HepG2 (cell line): Measurements from ENCODE around the gene PRKAR1B. TPM values are rescaled to one million over a fixed set of nuclear protein-coding genes. Genes with fewer than 3 reads are reported as not detected.

ENCODE experiments used
- ATAC-seq: fragments of 200-7000 bp; cut with Tn5 transposase; 3 replicates; pipeline ENCODE4 v1.9.1; 2020; ENCODE audit warnings: mild to moderate bottlenecking, moderate library complexity
- BruUV-seq: library from RNA; stranded (reverse); fragments of 400-500 nt; replicated peaks from 2 replicates; lab custom pipeline; 2021; lab: Mats Ljungman, UMichigan
- CTCF ChIA-PET: fragments of 300-600 bp; formaldehyde crosslinking; extraction: SDS; loops from one replicate; lab custom pipeline; 2021; ENCODE audit warnings: low total read pairs, inconsistent platforms, low intra/inter-chr PET ratio; lab: Yijun Ruan, JAX
- POLR2A ChIA-PET: fragments of 350-600 bp; sonication (Branson Sonifier 250); formaldehyde crosslinking; loops from one replicate; lab custom pipeline; 2020; ENCODE audit warnings: antibody characterized with exemption, inconsistent platforms; lab: Yijun Ruan, JAX
- DNase-seq: peaks from one replicate; pipeline ENCODE4 v3.0.0-alpha.2; 2015; ENCODE audit warnings: low spot score
- FAIRE-seq: peaks from 3 replicates; lab custom pipeline; 2011; peaks lifted over from hg19 to GRCh38; lab: Jason Lieb, UNC
- H2AFZ ChIP-seq: one replicate; pipeline ENCODE4 v1.6.1; 2011; ENCODE audit warnings: low read length, inconsistent platforms
- H3K27ac ChIP-seq: fragments of 300-600 bp; 3 replicates; pipeline ENCODE4 v1.8.0; 2011; ENCODE audit warnings: mixed run types, mild to moderate bottlenecking, mixed read lengths, low read length, inconsistent platforms; ENCODE audit not compliant: insufficient read depth; ENCODE audit errors: extremely low read length
- H3K27me3 ChIP-seq, 2 experiments: fragments of 200-600 bp in 1 of 2; 2 replicates in 1 of 2; 3 replicates in 1 of 2; pipeline versions ENCODE4 v1.6.0 to v1.8.0; 2011; ENCODE audit warnings: low read length in 2 of 2, mild to moderate bottlenecking in 2 of 2, moderate library complexity in 2 of 2, inconsistent platforms in 1 of 2; ENCODE audit not compliant: insufficient read depth in 2 of 2, control insufficient read depth in 1 of 2
- H3K36me3 ChIP-seq, 2 experiments: fragments of 200-600 bp in 1 of 2; replicated peaks in 1 of 2; 2 replicates in 1 of 2; 3 replicates in 1 of 2; pipeline versions ENCODE4 v1.5.1 to v1.8.0; 2011; ENCODE audit warnings: low read length in 2 of 2, inconsistent platforms in 1 of 2; ENCODE audit not compliant: insufficient read depth in 2 of 2, control insufficient read depth in 1 of 2
- H3K4me1 ChIP-seq: 2 replicates; pipeline ENCODE4 v1.5.1; 2012; ENCODE audit warnings: low read length, inconsistent platforms; ENCODE audit not compliant: insufficient read depth
- H3K4me2 ChIP-seq: 2 replicates; pipeline ENCODE4 v1.6.0; 2011; ENCODE audit warnings: low read depth, low read length, inconsistent platforms
- H3K4me3 ChIP-seq, 3 experiments: fragments of 200-600 bp in 1 of 3; sonication (generic), shearing (Covaris generic) in 1 of 3; replicated peaks in 1 of 3; 2 replicates each; pipeline ENCODE4 v1.5.1; 2011 to 2016; ENCODE audit warnings: low read length in 3 of 3, inconsistent platforms in 2 of 3, low read depth in 2 of 3, mild to moderate bottlenecking in 2 of 3, control low read depth in 1 of 3, mixed read lengths in 1 of 3; ENCODE audit not compliant: insufficient read depth in 1 of 3
- H3K79me2 ChIP-seq: one replicate; pipeline ENCODE4 v1.6.1; 2011; ENCODE audit warnings: low read length, inconsistent platforms; ENCODE audit not compliant: insufficient read depth
- H3K9ac ChIP-seq: 2 replicates; pipeline ENCODE4 v1.6.0; 2011; ENCODE audit warnings: mild to moderate bottlenecking, low read depth, low read length, inconsistent platforms; ENCODE audit not compliant: insufficient read depth
- H3K9me3 ChIP-seq: 2 replicates; pipeline ENCODE4 v1.5.1; 2012; ENCODE audit warnings: mild to moderate bottlenecking, low read length
- H4K20me1 ChIP-seq: 2 replicates; pipeline ENCODE4 v1.6.0; 2011; ENCODE audit warnings: inconsistent platforms, mild to moderate bottlenecking, low read length, moderate library complexity; ENCODE audit not compliant: insufficient read depth
- GPBP1L1 ChIP-seq: sonication (generic); formaldehyde crosslinking; IDR thresholded peaks from 2 replicates; pipeline ENCODE4 v1.5.0; 2020; ENCODE audit warnings: mild to moderate bottlenecking, missing genetic modification reagents
- HCFC1 ChIP-seq: fragments of 150-350 bp; IDR thresholded peaks from 2 replicates; pipeline ENCODE4 v1.6.1; 2014; ENCODE audit warnings: low read depth, low read length
- IKZF5 ChIP-seq: IDR thresholded peaks from 2 replicates; pipeline ENCODE4 v1.6.1; 2018; ENCODE audit warnings: missing genetic modification reagents, mild to moderate bottlenecking, missing compliant biosample characterization
- ISL2 ChIP-seq: sonication (generic); formaldehyde crosslinking; IDR thresholded peaks from 2 replicates; pipeline ENCODE4 v1.5.0; 2020; ENCODE audit warnings: missing genetic modification reagents
- NR2F6 ChIP-seq, 2 experiments: IDR thresholded peaks; 2 replicates each; pipeline ENCODE4 v1.6.1; 2016; ENCODE audit warnings: antibody characterized with exemption in 1 of 2, mild to moderate bottlenecking in 1 of 2
- PPARG ChIP-seq: conservative IDR thresholded peaks from 2 replicates; pipeline ENCODE4 v1.6.1; 2016; ENCODE audit warnings: missing biosample characterization, missing genetic modification reagents
- RFX5 ChIP-seq: IDR thresholded peaks from 2 replicates; pipeline ENCODE4 v1.6.1; 2011; ENCODE audit warnings: low read depth, low read length, improper control_type of control experiment
- ZBTB4 ChIP-seq: sonication (generic); formaldehyde crosslinking; IDR thresholded peaks from 2 replicates; pipeline ENCODE4 v1.4.0; 2020; ENCODE audit warnings: missing genetic modification reagents, mild to moderate bottlenecking, borderline replicate concordance
- ZNF501 ChIP-seq: sonication (generic); formaldehyde crosslinking; IDR thresholded peaks from 2 replicates; pipeline ENCODE4 v1.5.1; 2020; ENCODE audit warnings: mild to moderate bottlenecking, moderate library complexity, missing genetic modification reagents
- ZNF547 ChIP-seq: sonication (generic); formaldehyde crosslinking; IDR thresholded peaks from 2 replicates; pipeline ENCODE4 v1.5.1; 2020; ENCODE audit warnings: mild to moderate bottlenecking, missing genetic modification reagents
- ZNF615 ChIP-seq: sonication (generic); formaldehyde crosslinking; IDR thresholded peaks from 2 replicates; pipeline ENCODE4 v1.5.0; 2020; ENCODE audit warnings: mild to moderate bottlenecking, missing genetic modification reagents, borderline replicate concordance
- whole genome bisulfite sequencing: methylation state at CpG from one replicate; pipeline ENCODE4 v1.1.6; 2017; ENCODE audit warnings: low lambda C conversion rate; 5-methylcytosine and 5-hydroxymethylcytosine counted together
- in situ Hi-C: cut with HindIII; loops from 2 replicates; pipeline ENCODE4 v1.10.0; 2017; ENCODE audit warnings: low pct_unique_long_range_greater_than_20kb; ENCODE audit not compliant: extremely low pct_ligation_motif_present
- intact Hi-C: fragments of 100-400 bp; cut with micrococcal nuclease; formaldehyde crosslinking; loops from one replicate; pipeline ENCODE4 v1.10.0; 2022; ENCODE audit not compliant: unreplicated experiment
- polyA plus RNA-seq, 8 experiments: library from polyadenylated mRNA; depleted of rRNA in 3 of 8; stranded (reverse) in 7 of 8; unstranded in 1 of 8; fragments of >200 nt; fragmentation: Illumina TruSeq in 4 of 8; extraction: Trizol in 4 of 8; gene quantifications; 2 replicates each; pipeline versions ENCODE4 v1.2.1 to v1.2.3, GENCODE V29; 2011 to 2016; ENCODE audit warnings: low read depth in 4 of 8, missing spikeins in 1 of 8, mixed read lengths in 1 of 8; ENCODE audit not compliant: insufficient read depth in 1 of 8
- total RNA-seq, 5 experiments: library from RNA; depleted of rRNA; stranded (reverse); fragments of >200 nt; fragmentation: Illumina TruSeq; extraction: Trizol; gene quantifications; 2 replicates each; pipeline ENCODE4 v1.2.3, GENCODE V29; 2016; ENCODE audit warnings: low read depth in 1 of 5

PRKAR1B gene
- total and polyA plus RNA-seq, 2 of the 13 experiments (the other 11 are each of a cell fraction or from before 2014, with no cell fraction given), result 7.9 to 28.2 TPM

- Histone ChIP-seq H3K36me3 (peaks cover 3 to 5% of the 10 kb centered on the region in 2 experiments; a peak in 2 of 5 replicates), H3K27me3 (no peaks in the 10 kb centered on the region), H2AFZ (no peak overlapping the region), H3K4me2 (no peak overlapping the region), H3K79me2 (no peaks in the 10 kb centered on the region), H3K27ac (no peak overlapping the region), H3K9ac (no peak overlapping the region), H4K20me1 (no peaks in the 10 kb centered on the region), H3K4me1 (no peaks in the 10 kb centered on the region), H3K9me3 (no peaks in the 10 kb centered on the region), H3K4me3 (no peak overlapping the region)
- BruUV-seq, result no TSS peak
- 100% methylated on average over 5 of the region's 16 CpGs for WGBS
- ATAC-seq (no peak), FAIRE-seq (no peak), DNase-seq (no peak)
- no peak for TF ChIP-seq ZNF501 (CRISPR knock-in tag)
- no peak for TF ChIP-seq ZNF547 (CRISPR knock-in tag)
- TF ChIP-seq ISL2 (CRISPR knock-in tag), result no peak
- no peak for TF ChIP-seq NR2F6 (IDR thresholded peaks at IDR 0.05)
- TF ChIP-seq NR2F6 (CRISPR knock-in tag; IDR thresholded peaks at IDR 0.05), result no peak
- ChIA-PET POLR2A (no interaction called here), CTCF (no interaction called here)
- intact Hi-C loops, result no loop called here
- in situ Hi-C loops, result no loop called here
Measured at GRCh38 chr7:594212-594913, 132.7 kb downstream of the PRKAR1B start.

- ATAC-seq (no peak), DNase-seq (no peak), FAIRE-seq (no peak)
- WGBS, result 97% methylated on average over 25 of the region's 34 CpGs
- ChIA-PET POLR2A (no interaction called here), CTCF (no interaction called here)
- Histone ChIP-seq H3K27me3 (no peaks in the 10 kb centered on the region), H3K4me1 (no peaks in the 10 kb centered on the region), H3K27ac (no peak overlapping the region), H3K4me3 (no peak overlapping the region), H4K20me1 (no peaks in the 10 kb centered on the region), H3K9me3 (no peaks in the 10 kb centered on the region), H3K79me2 (no peaks in the 10 kb centered on the region), H2AFZ (no peak overlapping the region), H3K36me3 (peaks cover 7 to 11% of the 10 kb centered on the region in 2 experiments; a peak in 4 of 5 replicates), H3K4me2 (no peak overlapping the region), H3K9ac (no peak overlapping the region)
- in situ Hi-C loops, result no loop called here
- no TSS peak for BruUV-seq
- intact Hi-C loops, result no loop called here
- TF ChIP-seq PPARG (no peak), IKZF5 (CRISPR knock-in tag) (no peak), ZNF615 (CRISPR knock-in tag) (no peak), GPBP1L1 (CRISPR knock-in tag) (no peak), ZBTB4 (CRISPR knock-in tag) (no peak), HCFC1 (no peak), RFX5 (no peak)
Measured at GRCh38 chr7:593324-594115, 133.6 kb downstream of the PRKAR1B start.
